Ovary (tissue), 9 donors: ENCODE data around the gene ADCY10. TPM values are rescaled to one million over a fixed set of nuclear protein-coding genes. Genes with fewer than 3 reads are reported as not detected.

Source experiments
- DNase-seq, 5 donors: peaks; one replicate each; pipeline ENCODE4 v3.0.0-alpha.2; 2019 to 2020
- H3K27ac ChIP-seq, 2 donors: fragments of 200-600 bp; one replicate each; pipeline versions ENCODE4 v1.5.1 to v1.8.0; 2019 to 2022
- H3K27me3 ChIP-seq: fragments of 200-600 bp; one replicate; pipeline ENCODE4 v1.8.0; 2022
- H3K36me3 ChIP-seq: fragments of 200-600 bp; sonication (generic); one replicate; pipeline ENCODE4 v1.5.1; 2019
- H3K4me1 ChIP-seq: one replicate; pipeline ENCODE4 v1.8.1; 2013; ENCODE audit warnings: mild to moderate bottlenecking, moderate library complexity; ENCODE audit not compliant: insufficient read depth
- H3K4me3 ChIP-seq: fragments of 200-600 bp; sonication (generic); one replicate; pipeline ENCODE4 v1.5.1; 2017
- H3K9me3 ChIP-seq, 2 donors: fragments of 200-600 bp in 1 of 2; sonication (generic) in 1 of 2; one replicate each; pipeline versions ENCODE4 v1.5.1 to v1.8.1; 2013 to 2019; ENCODE audit warnings: mild to moderate bottlenecking in 1 of 2, moderate library complexity in 1 of 2
- EP300 ChIP-seq: sonication (generic); formaldehyde crosslinking; IDR thresholded peaks from one replicate; pipeline ENCODE4 v1.6.1; 2017; ENCODE audit warnings: antibody characterized with exemption
- POLR2A ChIP-seq: fragments of 450-650 bp; IDR thresholded peaks from one replicate; pipeline ENCODE4 v1.6.1; 2017; ENCODE audit warnings: antibody characterized with exemption, mild to moderate bottlenecking, moderate library complexity
- WGBS, 3 donors: extraction: QIAGEN DNeasy Blood & Tissue Kit in 1 of 3; methylation state at CpG; one replicate each; pipeline versions ENCODE4 v1.1.5 to v1.1.7; 2013 to 2017; 5-methylcytosine and 5-hydroxymethylcytosine counted together
- intact Hi-C, 4 donors: fragments of 100-400 bp; cut with DNase I; formaldehyde crosslinking; loops; one replicate each; pipeline versions ENCODE4 v1.11.0 to v1.15.1; 2022 to 2023
- polyA plus RNA-seq, 2 donors: library from polyadenylated mRNA; stranded (reverse); fragments of 200-250 nt in 1 of 2; fragments of 350-450 nt in 1 of 2; fragmentation: Illumina TruSeq in 1 of 2; extraction: RNeasy Lipid Tissue Mini Kit (QIAGEN cat#74804) in 1 of 2; gene quantifications; one replicate each; pipeline ENCODE4 v1.2.3, GENCODE V29; 2013 to 2014
- total RNA-seq, 7 donors: library from RNA; depleted of rRNA in 2 of 7; stranded (reverse); fragments of >200 nt in 2 of 7; fragmentation: NEBNext Ultra II Directional in 3 of 7; extraction: Animal tissue kit (Norgen Biotek cat#: 25700) in 3 of 7; gene quantifications; one replicate each; pipeline versions ENCODE4 v1.1.0 to v1.2.4, GENCODE V29; 2016 to 2023
- TF ChIP-seq, protein P1 (sequence below), 3 donors: fragments of 450-650 bp in 2 of 3; fragments of 200-600 bp in 1 of 3; IDR thresholded peaks; one replicate each; pipeline versions ENCODE4 v1.5.1 to v1.8.0; 2016 to 2022; ENCODE audit warnings: antibody characterized with exemption in 3 of 3, mild to moderate bottlenecking in 1 of 3
- donor health status: DM: no; HTN: no; CAD: no; lungs with moderate emphysema.
- donor health status: DM: no; HTN: no; CAD: no.
- donor health status: Bipolar disorder and iron deficiency.
- donor health status: DM: yes; HTN: yes; CAD: no.
- donor health status: DM: no; HTN: no; CAD: no.
- donor health status: DM: yes; HTN: yes; CAD: no.

ADCY10 gene
- total and polyA plus RNA-seq, 9 donors = 0.05 to 0.23 (median 0.08) TPM; not detected in 3

GRCh38 chr1:167904652-167905130 lies 9.2 kb downstream of the ADCY10 start:
- DNase-seq = no peak
- H3K36me3 ChIP-seq = no peaks in the 10 kb centered on the region
- H3K9me3 ChIP-seq = no peaks in the 10 kb centered on the region
- no peak overlapping the region for H3K27ac ChIP-seq
- intact Hi-C loops = no loop called here
- H3K4me1 ChIP-seq = no peaks in the 10 kb centered on the region
- WGBS, 3 donors = 10 to 39% (median 18%) methylated on average over 4 of the region's 4 CpGs
- H3K27me3 ChIP-seq = no peaks in the 10 kb centered on the region
- TF ChIP-seq EP300 (no peak), POLR2A (no peak)
- TF ChIP-seq, protein P1, sequence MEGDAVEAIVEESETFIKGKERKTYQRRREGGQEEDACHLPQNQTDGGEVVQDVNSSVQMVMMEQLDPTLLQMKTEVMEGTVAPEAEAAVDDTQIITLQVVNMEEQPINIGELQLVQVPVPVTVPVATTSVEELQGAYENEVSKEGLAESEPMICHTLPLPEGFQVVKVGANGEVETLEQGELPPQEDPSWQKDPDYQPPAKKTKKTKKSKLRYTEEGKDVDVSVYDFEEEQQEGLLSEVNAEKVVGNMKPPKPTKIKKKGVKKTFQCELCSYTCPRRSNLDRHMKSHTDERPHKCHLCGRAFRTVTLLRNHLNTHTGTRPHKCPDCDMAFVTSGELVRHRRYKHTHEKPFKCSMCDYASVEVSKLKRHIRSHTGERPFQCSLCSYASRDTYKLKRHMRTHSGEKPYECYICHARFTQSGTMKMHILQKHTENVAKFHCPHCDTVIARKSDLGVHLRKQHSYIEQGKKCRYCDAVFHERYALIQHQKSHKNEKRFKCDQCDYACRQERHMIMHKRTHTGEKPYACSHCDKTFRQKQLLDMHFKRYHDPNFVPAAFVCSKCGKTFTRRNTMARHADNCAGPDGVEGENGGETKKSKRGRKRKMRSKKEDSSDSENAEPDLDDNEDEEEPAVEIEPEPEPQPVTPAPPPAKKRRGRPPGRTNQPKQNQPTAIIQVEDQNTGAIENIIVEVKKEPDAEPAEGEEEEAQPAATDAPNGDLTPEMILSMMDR (IDR thresholded peaks at IDR 0.05) = no peak
- no peak overlapping the region for H3K4me3 ChIP-seq

DNA sequence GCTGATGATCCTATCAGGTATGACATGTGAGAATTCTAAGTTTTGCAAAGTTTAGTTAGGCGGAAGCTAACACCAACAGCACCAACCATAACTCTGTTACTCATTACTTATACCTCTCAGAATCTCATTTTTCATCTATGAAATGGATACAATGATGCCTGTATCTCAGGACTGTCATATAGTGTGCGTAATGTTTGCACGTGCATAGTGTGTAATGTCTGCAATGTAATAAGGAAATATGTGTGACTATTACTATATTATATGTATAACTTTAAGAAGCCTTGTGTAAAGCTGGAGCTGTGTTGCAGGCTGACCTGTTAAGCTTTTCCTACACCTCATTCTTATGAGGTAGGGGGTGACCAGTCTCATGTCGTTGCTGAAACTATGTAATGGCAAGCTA lies 13.0 kb downstream of the ADCY10 start:
- Histone ChIP-seq H3K27ac (no peak overlapping the region), H3K36me3 (no peaks in the 10 kb centered on the region), H3K9me3 (no peaks in the 10 kb centered on the region), H3K4me1 (no peaks in the 10 kb centered on the region), H3K27me3 (no peaks in the 10 kb centered on the region), H3K4me3 (no peak overlapping the region)
- no peak for DNase-seq
- intact Hi-C loops = no loop called here
- WGBS, 3 donors = 89 to 93% (median 92%) methylated on average over 4 of the region's 4 CpGs
- TF ChIP-seq POLR2A (no peak), EP300 (no peak)
- TF ChIP-seq, protein P1 (IDR thresholded peaks at IDR 0.05) = no peak

GRCh38 chr1:167899253-167899681 lies 14.7 kb downstream of the ADCY10 start:
- TF ChIP-seq POLR2A = no peak
- no peak for TF ChIP-seq EP300
- TF ChIP-seq, protein P1 (IDR thresholded peaks at IDR 0.05) = no peak

DNA sequence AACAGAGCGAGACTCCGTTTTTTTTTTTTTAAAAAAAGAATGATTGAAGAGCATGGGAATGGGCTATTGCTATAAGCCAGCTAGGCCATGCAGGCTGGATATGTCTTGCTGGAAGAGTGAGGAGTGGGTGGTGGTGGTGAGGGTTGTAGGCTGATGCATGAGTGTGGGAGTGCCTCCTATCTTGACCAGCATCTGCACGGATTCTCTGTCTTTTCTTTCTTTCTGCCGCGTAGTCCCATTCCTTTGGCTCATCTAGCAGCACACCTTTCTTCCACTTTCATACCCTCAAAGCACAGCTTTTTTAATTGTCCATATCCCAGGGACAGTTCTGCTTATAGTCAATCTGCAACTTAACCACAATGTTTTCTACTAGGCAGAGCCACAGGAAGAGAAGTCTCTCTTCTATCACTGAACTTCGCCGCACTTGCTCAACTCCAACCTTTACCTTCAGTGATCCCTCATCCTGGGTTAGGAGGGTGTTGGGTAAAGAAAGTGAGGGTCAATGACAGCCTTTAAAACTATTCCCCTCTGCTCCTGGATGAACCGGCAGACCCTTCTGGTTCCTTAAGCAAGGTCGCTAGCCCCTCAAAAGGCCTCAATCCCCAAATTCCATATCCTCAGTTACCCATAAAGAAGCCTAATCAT lies 15.2 kb downstream of the ADCY10 start:
- Histone ChIP-seq H3K27ac (no peak overlapping the region), H3K4me1 (no peaks in the 10 kb centered on the region), H3K27me3 (no peaks in the 10 kb centered on the region), H3K9me3 (no peaks in the 10 kb centered on the region), H3K36me3 (no peaks in the 10 kb centered on the region), H3K4me3 (no peak overlapping the region)
- 91 to 94% (median 94%) methylated on average over 9 of the region's 9 CpGs for WGBS, 3 donors
- DNase-seq = no peak
- TF ChIP-seq, protein P1 (IDR thresholded peaks at IDR 0.05) = no peak
- TF ChIP-seq POLR2A (no peak), EP300 (no peak)
- intact Hi-C loops = no loop called here

More at GRCh38 chr1:167899253-167899681, 14.7 kb downstream of the ADCY10 start:
- DNase-seq = peak in 3 of 5 donors; percentile 14 to 62 (median 24)
- 59 to 78% (median 75%) methylated on average over 4 of the region's 4 CpGs for WGBS, 3 donors
- Histone ChIP-seq H3K27ac (no peak overlapping the region), H3K36me3 (no peaks in the 10 kb centered on the region), H3K9me3 (no peaks in the 10 kb centered on the region), H3K27me3 (no peaks in the 10 kb centered on the region), H3K4me3 (no peak overlapping the region), H3K4me1 (no peaks in the 10 kb centered on the region)
- intact Hi-C loops = no loop called here
